CD4-positive, alpha-beta T cell (primary cell): ENCODE results near the gene SCN1A. TPM values are rescaled to one million over a fixed set of nuclear protein-coding genes. Genes with fewer than 3 reads are reported as not detected.

ENCODE experiments used
- ATAC-seq: fragments of 200-7000 bp; cut with Tn5 transposase; one replicate; pipeline ENCODE4 v1.10.0; 2022; ENCODE audit warnings: mild to moderate bottlenecking; ENCODE audit not compliant: poor library complexity
- CTCF ChIA-PET: fragments of 350-600 bp; sonication (Branson Sonifier 250); formaldehyde crosslinking; loops from one replicate; lab custom pipeline; 2021; ENCODE audit warnings: antibody characterized with exemption, inconsistent platforms; lab: Charles Lee
- POLR2A ChIA-PET: fragments of 350-600 bp; sonication (Branson Sonifier 250); formaldehyde crosslinking; loops from one replicate; lab custom pipeline; 2021; ENCODE audit warnings: antibody characterized with exemption, inconsistent platforms; lab: Charles Lee
- DNase-seq, 14 experiments: peaks; one replicate each; pipeline ENCODE4 v3.0.0-alpha.2; 2013 to 2020; ENCODE audit warnings: mixed read lengths in 2 of 14
- H3K27ac ChIP-seq, 2 donors: one replicate each; pipeline versions ENCODE4 v1.5.1 to v1.7.0; 2013; ENCODE audit warnings: low read length in 2 of 2, low read depth in 1 of 2, mild to moderate bottlenecking in 1 of 2
- H3K27me3 ChIP-seq, 2 experiments: 1 replicate in 1 of 2; 2 replicates in 1 of 2; pipeline versions ENCODE4 v1.6.1 to v1.7.0; 2013; ENCODE audit warnings: low read length in 2 of 2, control low read depth in 1 of 2, mild to moderate bottlenecking in 1 of 2, moderate library complexity in 1 of 2; ENCODE audit not compliant: insufficient read depth in 2 of 2, control insufficient read depth in 1 of 2
- H3K36me3 ChIP-seq: one replicate; pipeline ENCODE4 v1.6.1; 2013; ENCODE audit warnings: low read length, control low read depth; ENCODE audit not compliant: insufficient read depth
- H3K4me1 ChIP-seq: one replicate; pipeline ENCODE4 v1.6.1; 2013; ENCODE audit warnings: low read length, control low read depth; ENCODE audit not compliant: insufficient read depth
- H3K4me3 ChIP-seq: one replicate; pipeline ENCODE4 v1.5.1; 2013; ENCODE audit warnings: mild to moderate bottlenecking, low read length, moderate library complexity
- H3K9me3 ChIP-seq, 2 experiments: 1 replicate in 1 of 2; 2 replicates in 1 of 2; pipeline versions ENCODE4 v1.6.1 to v1.7.0; 2013; ENCODE audit warnings: low read length in 2 of 2, mild to moderate bottlenecking in 2 of 2, control low read depth in 1 of 2, moderate library complexity in 1 of 2; ENCODE audit not compliant: control insufficient read depth in 1 of 2, insufficient read depth in 1 of 2
- H3K27ac Mint-ChIP-seq: one replicate; pipeline ENCODE4 v1.8.0; 2020; ENCODE audit warnings: mixed read lengths
- H3K27me3 Mint-ChIP-seq: one replicate; pipeline ENCODE4 v1.8.0; 2021; ENCODE audit warnings: mixed read lengths
- H3K36me3 Mint-ChIP-seq: one replicate; pipeline ENCODE4 v1.8.0; 2021; ENCODE audit warnings: low read depth, mixed read lengths
- H3K4me1 Mint-ChIP-seq: one replicate; pipeline ENCODE4 v1.8.0; 2021; ENCODE audit warnings: low read depth, mixed read lengths
- H3K4me3 Mint-ChIP-seq: one replicate; pipeline ENCODE4 v1.8.0; 2020; ENCODE audit warnings: mild to moderate bottlenecking, mixed read lengths
- H3K9me3 Mint-ChIP-seq: one replicate; pipeline ENCODE4 v1.8.0; 2020; ENCODE audit warnings: mixed read lengths
- CTCF ChIP-seq: fragments of 200-600 bp; IDR thresholded peaks from one replicate; pipeline ENCODE4 v1.8.0; 2022; ENCODE audit warnings: antibody characterized with exemption, mild to moderate bottlenecking
- intact Hi-C, 2 experiments: fragments of 100-400 bp; cut with DNase I in 1 of 2; cut with micrococcal nuclease in 1 of 2; formaldehyde crosslinking; loops; one replicate each; pipeline versions ENCODE4 v1.15.1 to v1.9.0; 2023 to 2025; cut with DNase I, micrococcal nuclease
- total RNA-seq, 174 experiments: library from RNA in 2 of 174; stranded (reverse) in 2 of 174; gene quantifications; one replicate each; pipeline ENCODE4 v1.2.3 and lab custom pipeline; 2021 to 2026

The SCN1A gene
- total RNA-seq, 2 experiments from 2014 or later = not detected

GRCh38 chr2:166138144-166138543, 10.3 kb upstream of the SCN1A start:
- intact Hi-C loops = no loop called here
- no peak overlapping the region for H3K4me3 Mint-ChIP-seq
- TF ChIP-seq CTCF = no peak
- H3K36me3 Mint-ChIP-seq = no peaks in the 10 kb centered on the region
- peaks cover 5% of the 10 kb centered on the region for H3K9me3 Mint-ChIP-seq
- DNase-seq (no peak), ATAC-seq (no peak)
- POLR2A ChIA-PET = no interaction called here
- H3K27me3 Mint-ChIP-seq = peaks cover 27% of the 10 kb centered on the region
- Histone ChIP-seq H3K27me3 (no peaks in the 10 kb centered on the region), H3K9me3 (no peaks in the 10 kb centered on the region), H3K27ac (no peak overlapping the region), H3K36me3 (no peaks in the 10 kb centered on the region), H3K4me3 (no peak overlapping the region), H3K4me1 (no peaks in the 10 kb centered on the region)
- H3K4me1 Mint-ChIP-seq = no peaks in the 10 kb centered on the region
- CTCF ChIA-PET = no interaction called here
- no peak overlapping the region for H3K27ac Mint-ChIP-seq

- no peak for ATAC-seq
- ChIA-PET POLR2A (no interaction called here), CTCF (no interaction called here)
- no peak overlapping the region for H3K27ac Mint-ChIP-seq
- Histone ChIP-seq H3K4me3 (no peak overlapping the region), H3K27me3 (no peaks in the 10 kb centered on the region), H3K27ac (no peak overlapping the region), H3K9me3 (no peaks in the 10 kb centered on the region), H3K4me1 (no peaks in the 10 kb centered on the region), H3K36me3 (no peaks in the 10 kb centered on the region)
- peaks cover 27% of the 10 kb centered on the region for H3K27me3 Mint-ChIP-seq
- no peak for TF ChIP-seq CTCF
- no peak for DNase-seq
- no peaks in the 10 kb centered on the region for H3K4me1 Mint-ChIP-seq
- peaks cover 5% of the 10 kb centered on the region for H3K9me3 Mint-ChIP-seq
- H3K36me3 Mint-ChIP-seq = no peaks in the 10 kb centered on the region
- intact Hi-C loops = no loop called here
- H3K4me3 Mint-ChIP-seq = no peak overlapping the region
Observed at GRCh38 chr2:166137331-166137730, 9.5 kb upstream of the SCN1A start.

DNA sequence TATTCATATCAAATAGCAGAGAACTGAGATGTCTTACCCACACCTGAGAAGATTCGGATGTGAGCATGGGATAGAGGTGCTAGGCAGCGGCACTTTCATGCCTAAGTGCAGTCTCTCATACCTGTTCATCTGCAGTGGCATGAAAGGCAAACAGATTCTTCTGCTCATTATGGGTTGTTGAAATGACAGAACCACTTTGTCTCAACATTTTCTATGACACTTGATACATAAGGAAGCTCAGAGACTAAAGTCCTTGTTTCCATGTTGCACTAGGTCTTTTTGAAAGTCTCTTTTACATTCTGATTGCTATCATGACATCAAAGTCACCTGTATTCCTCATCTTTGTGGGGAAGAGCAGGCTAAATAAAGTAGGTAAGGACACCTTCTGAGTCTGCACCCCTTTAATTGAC, 8.0 kb upstream of the SCN1A start:
- peaks cover 5% of the 10 kb centered on the region for H3K9me3 Mint-ChIP-seq
- ATAC-seq (no peak), DNase-seq (no peak)
- no peaks in the 10 kb centered on the region for H3K36me3 Mint-ChIP-seq
- TF ChIP-seq CTCF = no peak
- peaks cover 32% of the 10 kb centered on the region for H3K27me3 Mint-ChIP-seq
- peaks cover 0 to 5% of the 10 kb centered on the region in 2 experiments for H3K27me3 ChIP-seq
- no peak overlapping the region for H3K4me3 Mint-ChIP-seq
- intact Hi-C loops = no loop called here
- no peaks in the 10 kb centered on the region for H3K9me3 ChIP-seq
- H3K4me1 ChIP-seq = no peaks in the 10 kb centered on the region
- ChIA-PET POLR2A (no interaction called here), CTCF (no interaction called here)
- no peaks in the 10 kb centered on the region for H3K4me1 Mint-ChIP-seq
- no peak overlapping the region for H3K4me3 ChIP-seq
- H3K36me3 ChIP-seq = no peaks in the 10 kb centered on the region
- H3K27ac ChIP-seq = no peak overlapping the region
- no peak overlapping the region for H3K27ac Mint-ChIP-seq
